HG03108 (cell line): ENCODE measurements around the gene HOXA9.

Experiments
- ATAC-seq: cut with Tn5 transposase; IDR thresholded peaks from one replicate; pipeline ENCODE4 v1.9.1; 2021; ENCODE audit warnings: moderate library complexity; ENCODE audit not compliant: unreplicated experiment

The HOXA9 gene

GRCh38 chr7:27188386-27189294 is 23.3 kb upstream of the HOXA9 start:
- ATAC-seq = no peak

GRCh38 chr7:27187475-27188385 is 22.4 kb upstream of the HOXA9 start:
- no peak for ATAC-seq

GRCh38 chr7:27186668-27187474 is 21.5 kb upstream of the HOXA9 start:
- no peak for ATAC-seq

DNA sequence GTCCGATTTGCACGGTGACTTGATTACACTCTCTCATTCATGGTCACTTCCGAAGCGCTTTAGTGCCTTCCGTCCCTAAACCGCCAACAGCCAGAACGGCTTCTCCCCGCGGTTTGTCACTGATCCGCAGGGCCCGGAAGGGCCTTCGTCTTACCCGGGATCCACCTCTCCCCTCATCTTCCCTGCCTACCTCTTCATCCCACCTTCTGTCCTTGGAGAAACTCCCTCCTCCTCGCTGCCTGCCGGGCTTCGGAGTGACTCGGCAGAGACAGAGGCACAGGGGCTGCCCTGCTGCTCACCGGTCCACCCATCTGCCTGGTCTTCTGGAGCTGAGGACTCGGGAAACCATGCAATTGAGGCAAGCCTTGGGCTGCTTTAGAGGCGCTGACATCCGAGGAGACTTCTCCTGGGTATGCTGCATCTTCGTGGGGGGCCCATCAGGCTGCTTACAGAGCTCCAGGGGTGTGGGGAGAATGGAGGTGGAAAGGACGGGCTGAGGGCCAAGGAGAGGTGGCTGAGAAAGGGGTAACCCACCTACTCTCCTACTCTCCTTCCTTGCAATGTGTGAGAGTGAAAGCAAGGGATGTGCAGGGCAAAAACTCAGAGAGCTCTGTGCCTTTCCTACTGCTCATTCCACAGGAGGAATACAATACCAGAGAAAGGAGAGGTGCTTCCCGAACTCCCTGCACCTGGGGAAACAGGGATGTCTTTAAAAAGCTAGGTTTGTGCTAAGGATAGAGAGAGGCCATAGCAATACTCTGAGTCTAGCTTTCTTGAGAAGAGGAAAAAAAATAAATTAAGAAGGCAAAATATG is 20.7 kb upstream of the HOXA9 start:
- no peak for ATAC-seq

DNA sequence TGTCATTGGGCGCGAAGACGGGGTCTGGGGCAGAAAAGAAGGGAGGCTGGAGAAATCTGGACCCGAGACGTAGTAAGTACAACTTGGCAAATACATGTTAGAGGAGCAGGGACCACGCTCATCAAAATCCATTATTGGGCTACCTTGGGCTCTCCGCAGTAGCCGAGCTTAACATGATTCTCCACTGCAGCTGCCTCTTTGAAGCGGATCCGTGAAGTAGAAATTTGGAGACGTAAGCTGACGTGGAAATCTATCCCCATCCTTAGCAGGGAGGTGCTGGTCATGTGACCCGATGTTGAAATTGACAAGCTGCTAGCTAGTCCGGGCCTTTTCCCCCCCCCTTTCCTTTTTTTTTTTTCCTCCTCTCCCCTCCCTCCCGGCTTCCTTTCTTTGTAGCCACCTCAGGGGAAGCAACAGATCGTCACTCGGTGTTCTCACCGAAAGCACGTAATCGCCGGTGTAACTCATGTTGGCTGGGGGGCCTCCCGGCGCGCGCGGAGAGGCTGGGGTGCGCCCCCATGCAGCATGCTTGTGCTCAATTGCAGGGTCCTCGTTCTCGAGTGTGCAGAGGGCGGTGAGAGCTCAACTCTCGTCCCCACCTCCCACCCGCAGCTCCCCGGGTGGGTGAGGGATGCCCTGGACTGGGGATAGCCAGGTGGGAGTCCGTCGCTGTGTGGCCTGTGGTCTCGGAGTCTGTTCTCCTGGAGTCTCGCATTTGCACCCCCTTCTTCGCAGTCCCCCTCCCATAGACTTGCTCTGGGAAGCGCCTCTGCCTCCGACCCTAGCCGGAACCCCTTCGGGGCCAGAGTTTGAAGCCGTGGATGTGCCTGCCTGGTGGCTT is 19.9 kb upstream of the HOXA9 start, which contains the start of gene HOXA11:
TSS of gene HOXA11 (minus strand) at position 220 of the 841 bp plus-strand sequence. CDS start at position 132, 88 bp downstream.
- ATAC-seq = no peak

DNA sequence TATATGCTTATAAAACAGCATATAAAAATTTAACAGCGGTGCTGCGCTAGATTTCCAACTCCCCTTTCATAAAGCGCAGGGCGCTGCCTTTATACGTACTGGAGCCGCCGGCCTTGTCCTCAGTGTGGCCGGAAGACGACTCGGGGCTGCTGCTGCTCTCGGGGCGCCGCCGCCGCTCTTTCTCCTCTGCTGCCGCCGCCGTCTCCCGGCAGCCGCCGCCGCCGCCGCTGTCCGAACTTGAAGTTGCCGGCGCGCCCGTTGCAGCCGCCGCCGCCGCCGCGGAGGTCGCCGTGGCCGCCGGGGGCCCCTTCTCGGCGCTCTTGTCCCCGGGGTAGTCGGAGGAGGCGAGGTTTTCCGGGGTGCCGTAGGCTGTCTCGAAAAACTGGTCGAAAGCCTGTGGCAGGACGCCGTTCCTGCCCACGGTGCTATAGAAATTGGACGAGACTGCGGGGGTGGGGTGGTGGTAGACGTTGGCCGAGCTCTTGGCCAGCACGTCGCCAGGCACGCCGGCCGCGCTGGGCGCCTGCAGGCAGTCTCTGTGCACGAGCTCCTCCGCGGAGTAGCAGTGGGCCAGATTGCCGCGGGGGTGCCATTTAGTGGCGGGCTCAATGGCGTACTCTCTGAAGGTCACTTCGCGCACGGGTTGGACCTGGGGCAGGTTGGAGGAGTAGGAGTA is 19.1 kb upstream of the HOXA9 start:
- no peak for ATAC-seq

DNA sequence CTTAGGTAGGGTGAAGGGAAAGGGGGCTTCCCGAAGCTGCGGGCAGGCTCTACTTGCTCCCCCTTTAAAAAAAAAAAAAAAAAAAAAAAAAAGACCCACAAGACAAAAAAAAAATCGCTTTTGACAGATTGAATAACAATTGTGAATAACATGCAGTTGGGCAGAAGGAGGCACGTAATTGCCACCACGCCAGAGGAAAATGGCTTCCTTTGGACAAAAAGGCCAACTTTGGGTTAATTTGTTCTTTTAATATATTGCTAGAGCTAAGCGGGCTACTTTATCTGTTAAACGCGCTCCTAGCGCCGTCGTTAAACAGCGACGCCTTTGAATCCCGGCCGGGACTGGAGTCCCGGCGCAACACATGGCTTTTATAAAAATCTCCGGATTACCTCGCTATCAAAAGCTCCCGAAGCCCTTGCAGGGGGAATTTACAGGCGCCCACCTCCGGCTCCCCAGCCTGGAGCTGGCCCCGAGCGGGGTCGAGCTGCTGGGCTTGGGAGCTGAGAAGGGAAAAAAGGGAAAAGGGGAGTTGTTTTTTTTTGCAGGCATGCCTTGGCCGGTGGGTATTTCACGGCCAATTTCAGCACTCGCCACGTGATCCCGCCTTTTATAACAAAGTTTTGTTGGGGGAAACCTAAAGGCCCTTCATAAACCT is 18.5 kb upstream of the HOXA9 start:
- ATAC-seq = no peak

- ATAC-seq = no peak
Measured at GRCh38 chr7:27182861-27183681, 17.7 kb upstream of the HOXA9 start.

GRCh38 chr7:27182285-27182841 is 17.0 kb upstream of the HOXA9 start:
- no peak for ATAC-seq

DNA sequence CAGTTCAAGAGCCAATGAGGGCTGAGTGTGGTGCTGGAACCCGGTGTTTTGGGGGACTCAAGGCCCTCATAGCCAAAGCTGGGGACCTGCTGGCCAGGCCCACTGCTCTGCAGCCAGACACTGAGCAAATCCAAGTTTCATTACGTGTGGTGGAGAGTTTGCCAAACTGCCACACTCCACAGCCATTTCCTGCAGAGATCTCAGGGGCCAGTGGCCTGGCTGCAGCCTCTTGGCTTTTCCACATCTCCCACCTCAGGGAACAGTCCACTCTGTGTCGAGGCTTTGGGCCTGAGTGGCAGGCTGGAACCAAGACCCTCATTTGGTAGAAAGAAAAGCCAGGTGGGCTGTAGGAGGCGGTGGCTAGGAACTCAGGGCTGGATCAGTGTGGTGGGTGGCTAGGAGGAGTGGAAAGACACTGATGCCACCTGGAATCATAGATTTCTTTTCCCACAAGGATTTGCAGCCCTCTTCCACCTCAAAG is 16.5 kb upstream of the HOXA9 start:
- ATAC-seq = no peak

DNA sequence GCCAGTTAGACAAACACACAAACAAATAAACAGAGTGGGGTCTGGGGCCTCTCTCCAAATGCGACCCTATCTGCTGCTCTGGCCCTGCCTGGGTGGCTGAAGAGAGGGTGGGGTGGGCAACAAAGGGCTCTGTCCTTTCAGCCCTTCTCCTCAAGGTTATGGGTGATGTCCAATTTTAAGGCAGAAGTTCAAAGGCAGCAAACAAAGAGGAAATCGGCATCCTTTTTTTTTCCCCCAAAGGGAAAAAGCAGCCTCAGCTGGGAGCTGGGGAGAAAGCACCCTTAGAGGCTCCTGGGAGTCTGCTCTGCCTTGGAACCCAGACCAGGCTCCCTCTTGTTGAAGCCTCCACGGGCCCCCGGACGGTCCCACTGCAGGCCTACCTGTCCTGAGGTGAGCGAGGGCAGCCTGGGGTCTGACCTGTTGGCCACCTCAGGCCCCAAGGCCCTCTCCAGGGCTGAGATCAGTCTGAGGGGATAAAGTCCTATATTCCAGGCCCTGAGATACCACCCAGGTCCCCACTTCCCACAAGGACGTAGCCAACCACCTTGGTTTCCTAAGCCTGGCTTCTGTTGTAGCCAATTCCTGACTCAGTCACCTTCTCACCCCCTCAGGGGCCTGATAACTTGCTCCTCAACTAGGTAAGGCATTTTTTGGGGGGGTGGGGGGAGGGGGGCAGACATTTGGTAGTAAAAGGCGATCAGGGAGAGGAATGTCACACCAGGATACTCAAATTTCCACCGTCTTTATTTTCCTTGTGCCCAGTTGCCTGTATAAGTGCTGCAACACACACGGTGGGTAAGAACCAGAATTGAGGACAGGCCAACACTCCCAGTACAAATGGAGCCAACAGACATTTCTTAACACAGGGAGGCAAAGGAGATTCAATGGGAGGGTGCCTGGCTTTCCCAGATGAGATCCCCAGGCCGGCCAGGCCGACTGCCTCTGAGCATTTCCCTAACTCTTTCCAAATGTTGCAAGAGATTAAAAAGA is 15.4 kb upstream of the HOXA9 start:
- no peak for ATAC-seq

DNA sequence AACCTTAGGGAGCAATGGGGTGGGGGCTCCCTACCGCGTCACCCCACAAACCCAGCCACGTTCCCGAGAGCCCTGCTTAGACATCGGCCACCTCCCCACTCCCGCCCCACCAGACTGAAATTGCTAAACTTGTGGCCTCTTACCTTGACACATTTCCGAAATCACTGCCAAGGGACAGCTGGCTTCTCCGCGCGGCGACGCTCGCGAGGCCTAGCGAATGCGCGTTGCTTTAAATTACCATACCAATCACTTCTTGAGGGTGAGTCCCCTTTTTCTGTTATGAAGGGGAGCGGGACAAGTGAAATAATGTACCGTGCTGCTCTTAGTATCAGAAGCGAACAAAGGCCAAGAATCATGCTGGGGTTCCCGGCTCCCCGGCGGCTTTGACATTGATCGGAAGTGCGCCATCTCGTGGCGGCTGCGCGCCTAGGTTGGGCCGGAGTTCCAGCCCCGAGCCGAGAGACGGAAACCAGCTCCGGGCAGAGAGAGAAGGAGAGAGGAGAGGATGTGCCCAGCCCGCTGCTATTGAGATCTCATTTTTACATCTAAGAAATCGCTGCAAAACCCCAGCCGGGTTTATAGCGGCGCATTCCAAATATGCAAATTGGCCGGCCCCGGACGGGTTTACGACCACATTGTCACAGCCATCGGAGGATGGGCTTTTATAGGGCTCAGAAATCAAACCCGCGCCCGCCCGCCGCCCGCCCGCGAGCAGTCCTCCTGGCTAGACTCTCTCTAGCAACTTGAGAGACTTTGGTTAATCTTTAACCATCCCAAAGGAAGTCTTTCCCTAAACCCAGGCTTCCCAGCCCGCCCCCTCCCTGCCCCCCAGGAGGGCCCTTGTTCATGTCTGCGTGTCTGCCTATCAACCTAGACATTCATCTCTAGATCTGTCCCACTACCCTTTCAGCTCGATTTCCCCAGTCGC is 14.4 kb upstream of the HOXA9 start:
- no peak for ATAC-seq

GRCh38 chr7:27179030-27179429 is 13.7 kb upstream of the HOXA9 start:
- ATAC-seq = no peak

GRCh38 chr7:27178366-27178765 is 13.0 kb upstream of the HOXA9 start:
- no peak for ATAC-seq
